Measurements from ENCODE around the gene ARHGAP32.
"Not testable (repeated sequence)": the region's sequence is repeated elsewhere in the genome, so short reads cannot be mapped to it uniquely, and the experiment has no call there.

The ARHGAP32 gene

DNA sequence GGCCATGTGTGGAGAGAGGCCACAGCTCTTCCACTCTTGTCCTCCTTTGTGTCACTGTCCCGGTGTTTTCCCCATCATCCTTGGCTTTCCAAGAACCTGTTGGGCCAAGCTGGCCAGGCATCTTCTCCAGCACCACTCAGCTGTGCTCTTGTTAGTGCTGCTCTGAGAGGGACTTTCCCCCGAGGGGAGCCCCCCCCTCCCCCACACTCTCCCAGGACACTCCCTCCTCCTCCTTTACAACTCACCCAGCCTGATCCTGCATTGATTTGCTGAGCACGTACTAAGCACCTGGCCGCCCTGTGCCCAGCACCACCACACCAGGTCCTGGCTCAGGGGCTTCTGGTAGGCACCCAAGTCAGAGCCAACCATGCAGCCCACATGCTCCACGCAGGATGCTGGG is 262.7 kb downstream of the ARHGAP32 start:
- Histone ChIP-seq H3K4me1 (ENCODE audit: control insufficient read depth, insufficient read depth, low read length) (no peaks in the 10 kb centered on the region), H3K27ac (ENCODE audit: low read depth, low read length) (no peak overlapping the region), H3K4me3 (ENCODE audit: low read length) (no peak overlapping the region), H3K9ac (ENCODE audit: low read length) (no peak overlapping the region), H3K27me3 (ENCODE audit: control insufficient read depth, insufficient read depth, low read length) (no peaks in the 10 kb centered on the region), H3K36me3 (ENCODE audit: control insufficient read depth, insufficient read depth, low read length) (no peaks in the 10 kb centered on the region)

GRCh38 chr11:128928400-128928799 is 263.7 kb downstream of the ARHGAP32 start:
- Histone ChIP-seq H3K9ac (ENCODE audit: low read length) (no peak overlapping the region), H3K27ac (ENCODE audit: low read depth, low read length) (no peak overlapping the region), H3K36me3 (ENCODE audit: control insufficient read depth, insufficient read depth, low read length) (no peaks in the 10 kb centered on the region), H3K4me3 (ENCODE audit: low read length) (no peak overlapping the region), H3K4me1 (ENCODE audit: control insufficient read depth, insufficient read depth, low read length) (no peaks in the 10 kb centered on the region), H3K27me3 (ENCODE audit: control insufficient read depth, insufficient read depth, low read length) (no peaks in the 10 kb centered on the region)

- H3K4me3 ChIP-seq (ENCODE audit: low read length), result no peak overlapping the region
- no peaks in the 10 kb centered on the region for H3K36me3 ChIP-seq (ENCODE audit: control insufficient read depth, insufficient read depth, low read length)
- H3K27me3 ChIP-seq (ENCODE audit: control insufficient read depth, insufficient read depth, low read length), result no peaks in the 10 kb centered on the region
- H3K9ac ChIP-seq (ENCODE audit: low read length), result no peak overlapping the region
- H3K4me1 ChIP-seq (ENCODE audit: control insufficient read depth, insufficient read depth, low read length), result no peaks in the 10 kb centered on the region
- no peak overlapping the region for H3K27ac ChIP-seq (ENCODE audit: low read depth, low read length)
These were observed 264.3 kb downstream of the ARHGAP32 start for GRCh38 chr11:128927683-128928336.

GRCh38 chr11:128927108-128927461 is 265.0 kb downstream of the ARHGAP32 start:
- Histone ChIP-seq H3K27ac (ENCODE audit: low read depth, low read length) (no peak overlapping the region), H3K9ac (ENCODE audit: low read length) (no peak overlapping the region), H3K36me3 (ENCODE audit: control insufficient read depth, insufficient read depth, low read length) (no peaks in the 10 kb centered on the region), H3K4me1 (ENCODE audit: control insufficient read depth, insufficient read depth, low read length) (no peaks in the 10 kb centered on the region), H3K27me3 (ENCODE audit: control insufficient read depth, insufficient read depth, low read length) (no peaks in the 10 kb centered on the region), H3K4me3 (ENCODE audit: low read length) (no peak overlapping the region)

GRCh38 chr11:128926437-128927107 is 265.6 kb downstream of the ARHGAP32 start:
- H3K9ac ChIP-seq (ENCODE audit: low read length), result no peak overlapping the region
- no peaks in the 10 kb centered on the region for H3K36me3 ChIP-seq (ENCODE audit: control insufficient read depth, insufficient read depth, low read length)
- no peaks in the 10 kb centered on the region for H3K27me3 ChIP-seq (ENCODE audit: control insufficient read depth, insufficient read depth, low read length)
- no peak overlapping the region for H3K27ac ChIP-seq (ENCODE audit: low read depth, low read length)
- H3K4me3 ChIP-seq (ENCODE audit: low read length), result no peak overlapping the region
- no peaks in the 10 kb centered on the region for H3K4me1 ChIP-seq (ENCODE audit: control insufficient read depth, insufficient read depth, low read length)

- Histone ChIP-seq H3K9ac (ENCODE audit: low read length) (no peak overlapping the region), H3K36me3 (ENCODE audit: control insufficient read depth, insufficient read depth, low read length) (no peaks in the 10 kb centered on the region), H3K27me3 (ENCODE audit: control insufficient read depth, insufficient read depth, low read length) (no peaks in the 10 kb centered on the region), H3K27ac (ENCODE audit: low read depth, low read length) (no peak overlapping the region), H3K4me1 (ENCODE audit: control insufficient read depth, insufficient read depth, low read length) (no peaks in the 10 kb centered on the region), H3K4me3 (ENCODE audit: low read length) (no peak overlapping the region)
These were observed 266.1 kb downstream of the ARHGAP32 start for GRCh38 chr11:128926000-128926399.

DNA sequence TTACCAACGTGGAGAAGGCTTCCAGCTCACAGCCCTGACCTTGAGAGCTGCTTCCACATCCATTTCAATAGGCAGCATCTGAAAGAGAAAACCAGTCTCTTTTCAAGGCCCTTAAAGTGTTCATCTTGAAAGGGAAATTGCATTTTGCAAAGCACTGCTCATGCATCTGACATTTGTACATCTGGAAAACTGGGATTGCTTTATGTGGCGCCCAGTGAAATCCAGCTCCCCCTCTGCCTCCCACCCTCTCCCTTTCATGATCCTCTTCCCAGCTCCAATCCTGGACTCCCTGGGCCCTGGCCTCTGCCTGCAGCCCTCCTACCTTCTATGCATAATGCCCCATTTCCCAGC is 266.9 kb downstream of the ARHGAP32 start:
- Histone ChIP-seq H3K4me1 (ENCODE audit: control insufficient read depth, insufficient read depth, low read length) (no peaks in the 10 kb centered on the region), H3K9ac (ENCODE audit: low read length) (no peak overlapping the region), H3K4me3 (ENCODE audit: low read length) (no peak overlapping the region), H3K27me3 (ENCODE audit: control insufficient read depth, insufficient read depth, low read length) (no peaks in the 10 kb centered on the region), H3K36me3 (ENCODE audit: control insufficient read depth, insufficient read depth, low read length) (no peaks in the 10 kb centered on the region), H3K27ac (ENCODE audit: low read depth, low read length) (no peak overlapping the region)

- H3K27ac ChIP-seq (ENCODE audit: low read depth, low read length), result no peak overlapping the region
- no peaks in the 10 kb centered on the region for H3K36me3 ChIP-seq (ENCODE audit: control insufficient read depth, insufficient read depth, low read length)
- H3K4me3 ChIP-seq (ENCODE audit: low read length), result no peak overlapping the region
- no peak overlapping the region for H3K9ac ChIP-seq (ENCODE audit: low read length)
- no peaks in the 10 kb centered on the region for H3K4me1 ChIP-seq (ENCODE audit: control insufficient read depth, insufficient read depth, low read length)
- no peaks in the 10 kb centered on the region for H3K27me3 ChIP-seq (ENCODE audit: control insufficient read depth, insufficient read depth, low read length)
These were observed 267.4 kb downstream of the ARHGAP32 start for GRCh38 chr11:128924510-128925249.

- Histone ChIP-seq H3K27ac (ENCODE audit: low read depth, low read length) (no peak overlapping the region), H3K27me3 (ENCODE audit: control insufficient read depth, insufficient read depth, low read length) (no peaks in the 10 kb centered on the region), H3K36me3 (ENCODE audit: control insufficient read depth, insufficient read depth, low read length) (no peaks in the 10 kb centered on the region), H3K4me3 (ENCODE audit: low read length) (no peak overlapping the region), H3K9ac (ENCODE audit: low read length) (no peak overlapping the region), H3K4me1 (ENCODE audit: control insufficient read depth, insufficient read depth, low read length) (no peaks in the 10 kb centered on the region)
These were observed 268.0 kb downstream of the ARHGAP32 start for GRCh38 chr11:128924104-128924503.

- H3K4me3 ChIP-seq (ENCODE audit: low read length), result no peak overlapping the region
- H3K27me3 ChIP-seq (ENCODE audit: control insufficient read depth, insufficient read depth, low read length), result no peaks in the 10 kb centered on the region
- H3K4me1 ChIP-seq (ENCODE audit: control insufficient read depth, insufficient read depth, low read length), result no peaks in the 10 kb centered on the region
- H3K9ac ChIP-seq (ENCODE audit: low read length), result no peak overlapping the region
- H3K27ac ChIP-seq (ENCODE audit: low read depth, low read length), result no peak overlapping the region
- H3K36me3 ChIP-seq (ENCODE audit: control insufficient read depth, insufficient read depth, low read length), result no peaks in the 10 kb centered on the region
These were observed 270.3 kb downstream of the ARHGAP32 start for GRCh38 chr11:128921793-128922192.

GRCh38 chr11:128920666-128921065 is 271.5 kb downstream of the ARHGAP32 start:
- Histone ChIP-seq H3K36me3 (ENCODE audit: control insufficient read depth, insufficient read depth, low read length) (no peaks in the 10 kb centered on the region), H3K4me1 (ENCODE audit: control insufficient read depth, insufficient read depth, low read length) (no peaks in the 10 kb centered on the region), H3K27ac (ENCODE audit: low read depth, low read length) (no peak overlapping the region), H3K9ac (ENCODE audit: low read length) (no peak overlapping the region), H3K27me3 (ENCODE audit: control insufficient read depth, insufficient read depth, low read length) (no peaks in the 10 kb centered on the region), H3K4me3 (ENCODE audit: low read length) (no peak overlapping the region)

GRCh38 chr11:128919635-128920034 is 272.5 kb downstream of the ARHGAP32 start:
- not testable (repeated sequence) for H3K27me3 ChIP-seq (ENCODE audit: control insufficient read depth, insufficient read depth, low read length); H3K36me3 ChIP-seq (ENCODE audit: control insufficient read depth, insufficient read depth, low read length); H3K4me3 ChIP-seq (ENCODE audit: low read length); H3K4me1 ChIP-seq (ENCODE audit: control insufficient read depth, insufficient read depth, low read length); H3K9ac ChIP-seq (ENCODE audit: low read length); H3K27ac ChIP-seq (ENCODE audit: low read depth, low read length)

DNA sequence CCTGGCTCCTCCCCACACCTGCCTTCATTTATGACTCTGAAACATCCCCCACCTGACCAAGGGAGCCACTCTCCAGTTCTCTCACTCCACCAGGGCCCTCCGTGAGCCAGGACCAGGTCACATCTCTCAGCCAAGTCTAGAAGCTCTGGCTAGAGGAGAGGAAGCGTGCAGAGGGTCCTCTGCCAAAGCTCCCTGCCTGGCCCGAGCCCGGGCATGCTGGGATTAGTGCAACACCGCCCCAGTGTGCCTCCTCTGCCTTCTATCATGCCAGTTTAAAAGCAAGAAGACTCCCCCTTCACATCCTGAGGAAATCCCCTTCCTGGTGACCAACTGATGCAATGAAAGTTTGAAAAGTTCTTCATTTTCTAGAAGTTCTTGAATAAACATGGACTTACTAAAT is 272.9 kb downstream of the ARHGAP32 start:
- Histone ChIP-seq H3K4me1 (ENCODE audit: control insufficient read depth, insufficient read depth, low read length) (no peaks in the 10 kb centered on the region), H3K4me3 (ENCODE audit: low read length) (no peak overlapping the region), H3K9ac (ENCODE audit: low read length) (no peak overlapping the region), H3K36me3 (ENCODE audit: control insufficient read depth, insufficient read depth, low read length) (no peaks in the 10 kb centered on the region), H3K27ac (ENCODE audit: low read depth, low read length) (no peak overlapping the region), H3K27me3 (ENCODE audit: control insufficient read depth, insufficient read depth, low read length) (peaks cover 3% of the 10 kb centered on the region)

All from rectal smooth muscle tissue (tissue), 1 donor.